IMR-90 (cell line): ENCODE measurements around the gene CNPY4. TPM values are rescaled to one million over a fixed set of nuclear protein-coding genes. Genes with fewer than 3 reads are reported as not detected.

Experiments used
- ATAC-seq: fragments of 200-7000 bp; cut with Tn5 transposase; 2 replicates; pipeline ENCODE4 v1.9.1; 2020; ENCODE audit warnings: low read depth, mild to moderate bottlenecking, moderate library complexity
- BruUV-seq: library from RNA; stranded (reverse); fragments of 400-500 nt; replicated peaks from 2 replicates; lab custom pipeline; 2021; lab: Mats Ljungman, UMichigan
- CTCF ChIA-PET: fragments of 300-600 bp; formaldehyde crosslinking; extraction: SDS; loops from one replicate; lab custom pipeline; 2021; ENCODE audit warnings: antibody characterized with exemption; lab: Yijun Ruan, JAX
- POLR2A ChIA-PET: fragments of 300-600 bp; sonication (Branson Sonifier 250); formaldehyde crosslinking; loops from one replicate; lab custom pipeline; 2022; ENCODE audit warnings: antibody characterized with exemption; ENCODE audit not compliant: unreplicated experiment; lab: Charles Lee
- DNase-seq: peaks from one replicate; pipeline ENCODE4 v3.0.0; 2013
- H2AFZ ChIP-seq: replicated peaks from 2 replicates; pipeline ENCODE3; 2013; ENCODE audit warnings: low read length, mild to moderate bottlenecking; ENCODE audit not compliant: poor library complexity
- H2AK5ac ChIP-seq: 2 replicates; pipeline ENCODE4 v1.6.1; 2013; ENCODE audit warnings: low read depth, low read length, inconsistent platforms
- H2AK9ac ChIP-seq: replicated peaks from 2 replicates; pipeline ENCODE3; 2013; ENCODE audit warnings: mild to moderate bottlenecking, low read depth, low read length, moderate library complexity; ENCODE audit not compliant: poor library complexity
- H2BK120ac ChIP-seq: 2 replicates; pipeline ENCODE4 v1.6.1; 2013; ENCODE audit warnings: low read depth, low read length, inconsistent platforms
- H2BK15ac ChIP-seq: 3 replicates; pipeline ENCODE4 v1.6.1; 2013; ENCODE audit warnings: low read depth, low read length, inconsistent platforms
- H2BK20ac ChIP-seq: 2 replicates; pipeline ENCODE4 v1.6.1; 2013; ENCODE audit warnings: low read depth, mild to moderate bottlenecking, inconsistent platforms, low read length, moderate library complexity
- H2BK5ac ChIP-seq: 2 replicates; pipeline ENCODE4 v1.6.1; 2013; ENCODE audit warnings: mild to moderate bottlenecking, low read depth, low read length, inconsistent platforms; ENCODE audit not compliant: poor library complexity, severe bottlenecking
- H3K14ac ChIP-seq: replicated peaks from 2 replicates; pipeline ENCODE4 v1.6.1; 2013; ENCODE audit warnings: low read depth, low read length, inconsistent platforms
- H3K18ac ChIP-seq: 2 replicates; pipeline ENCODE4 v1.6.1; 2013; ENCODE audit warnings: low read depth, low read length, control low read depth
- H3K23ac ChIP-seq: 2 replicates; pipeline ENCODE4 v1.6.1; 2013; ENCODE audit warnings: low read depth, low read length, inconsistent platforms
- H3K27ac ChIP-seq: 2 replicates; pipeline ENCODE4 v1.5.1; 2013; ENCODE audit warnings: mild to moderate bottlenecking, control low read depth, low read length; ENCODE audit not compliant: insufficient read depth
- H3K27me3 ChIP-seq: 2 replicates; pipeline ENCODE4 v1.6.1; 2013; ENCODE audit warnings: low read length; ENCODE audit not compliant: control insufficient read depth, insufficient read depth
- H3K36me3 ChIP-seq: 2 replicates; pipeline ENCODE4 v1.6.1; 2013; ENCODE audit warnings: low read length, mixed read lengths; ENCODE audit not compliant: control insufficient read depth, insufficient read depth
- H3K4ac ChIP-seq: 2 replicates; pipeline ENCODE4 v1.6.1; 2013; ENCODE audit warnings: low read depth, low read length, inconsistent platforms
- H3K4me1 ChIP-seq: 2 replicates; pipeline ENCODE4 v1.6.1; 2013; ENCODE audit warnings: low read length, mixed read lengths; ENCODE audit not compliant: control insufficient read depth, insufficient read depth
- H3K4me2 ChIP-seq: 2 replicates; pipeline ENCODE4 v1.6.1; 2013; ENCODE audit warnings: low read depth, mild to moderate bottlenecking, control low read depth, low read length, moderate library complexity
- H3K4me3 ChIP-seq: 2 replicates; pipeline ENCODE4 v1.5.1; 2013; ENCODE audit warnings: low read depth, mild to moderate bottlenecking, control low read depth, low read length, moderate library complexity; ENCODE audit not compliant: insufficient read depth
- H3K56ac ChIP-seq: 2 replicates; pipeline ENCODE4 v1.6.1; 2013; ENCODE audit warnings: low read length, inconsistent platforms; ENCODE audit not compliant: insufficient read depth; ENCODE audit errors: extremely low read depth
- H3K79me1 ChIP-seq, 2 experiments: 2 replicates each; pipeline ENCODE4 v1.6.1; 2013; ENCODE audit warnings: low read length in 2 of 2, inconsistent platforms in 1 of 2, low read depth in 1 of 2
- H3K9ac ChIP-seq: 2 replicates; pipeline ENCODE4 v1.6.1; 2013; ENCODE audit warnings: low read depth, low read length, control low read depth
- H3K9me1 ChIP-seq: 2 replicates; pipeline ENCODE4 v1.6.1; 2013; ENCODE audit warnings: low read length, inconsistent platforms; ENCODE audit not compliant: insufficient read depth
- H3K9me3 ChIP-seq: 2 replicates; pipeline ENCODE4 v1.6.1; 2013; ENCODE audit warnings: low read length; ENCODE audit not compliant: control insufficient read depth, insufficient read depth
- H4K20me1 ChIP-seq: 2 replicates; pipeline ENCODE4 v1.6.1; 2013; ENCODE audit warnings: low read length, inconsistent platforms; ENCODE audit not compliant: insufficient read depth
- H4K5ac ChIP-seq: 2 replicates; pipeline ENCODE4 v1.6.1; 2013; ENCODE audit warnings: mild to moderate bottlenecking, low read depth, low read length, control low read depth
- H4K8ac ChIP-seq, 2 experiments: 2 replicates each; pipeline ENCODE4 v1.6.1; 2013; ENCODE audit warnings: low read depth in 2 of 2, low read length in 2 of 2, control low read depth in 1 of 2, inconsistent platforms in 1 of 2
- H4K91ac ChIP-seq: 2 replicates; pipeline ENCODE4 v1.6.1; 2013; ENCODE audit warnings: low read depth, low read length, inconsistent platforms; ENCODE audit not compliant: insufficient read depth
- BHLHE40 ChIP-seq: fragments of 150-350 bp; IDR thresholded peaks from 2 replicates; pipeline ENCODE4 v1.6.1; 2016; ENCODE audit warnings: mild to moderate bottlenecking, low read depth, low read length
- FOS ChIP-seq: fragments of 150-350 bp; IDR thresholded peaks from 2 replicates; pipeline ENCODE4 v1.6.1; 2016; ENCODE audit warnings: low read depth, low read length
- MAFK ChIP-seq: IDR thresholded peaks from 2 replicates; pipeline ENCODE4 v1.6.1; 2012; ENCODE audit warnings: low read depth, low read length, improper control_type of control experiment
- MAZ ChIP-seq: IDR thresholded peaks from 2 replicates; pipeline ENCODE4 v1.6.1; 2012; ENCODE audit warnings: low read depth, mild to moderate bottlenecking, low read length, improper control_type of control experiment, moderate library complexity, borderline replicate concordance
- MXI1 ChIP-seq: IDR thresholded peaks from 2 replicates; pipeline ENCODE4 v1.6.1; 2012; ENCODE audit warnings: low read depth, mild to moderate bottlenecking, low read length, moderate library complexity, borderline replicate concordance
- NFE2L2 ChIP-seq: fragments of 150-350 bp; IDR thresholded peaks from 2 replicates; pipeline ENCODE4 v1.6.1; 2016; ENCODE audit warnings: low read depth, mild to moderate bottlenecking, low read length
- POLR2A ChIP-seq: IDR thresholded peaks from 2 replicates; pipeline ENCODE4 v1.6.1; 2012; ENCODE audit warnings: mild to moderate bottlenecking, low read depth, low read length
- RFX5 ChIP-seq: IDR thresholded peaks from 2 replicates; pipeline ENCODE4 v1.8.0; 2012; ENCODE audit warnings: low read depth, mild to moderate bottlenecking, low read length, moderate library complexity
- WGBS, 2 experiments: methylation state at CpG; one replicate each; pipeline versions ENCODE4 v1.1.5 to v1.1.7; 2013; ENCODE audit warnings: missing lambda C conversion rate in 2 of 2; ENCODE audit not compliant: insufficient read length in 1 of 2; ENCODE audit errors: extremely low coverage in 2 of 2; 5-methylcytosine and 5-hydroxymethylcytosine counted together
- dilution Hi-C: fragments of 300-500 bp; cut with HindIII; formaldehyde crosslinking; loops from one replicate; pipeline ENCODE4 v1.14.3; 2018; ENCODE audit warnings: low sequenced_read_pairs; ENCODE audit not compliant: unreplicated experiment
- in situ Hi-C: fragments of 300-500 bp; cut with MboI; formaldehyde crosslinking; loops from 3 replicates; pipeline ENCODE4 v1.14.3; 2019; ENCODE audit warnings: low sequenced_read_pairs, inconsistent platforms, mixed read lengths
- intact Hi-C: fragments of 100-400 bp; cut with micrococcal nuclease; formaldehyde crosslinking; loops from 2 replicates; pipeline ENCODE4 v1.10.0; 2022
- polyA plus RNA-seq, 3 experiments: library from polyadenylated mRNA; depleted of rRNA; stranded (reverse); fragments of >200 nt; gene quantifications; 2 replicates each; pipeline ENCODE4 v1.2.3, GENCODE V29; 2012; ENCODE audit warnings: low replicate concordance in 1 of 3
- total RNA-seq: library from RNA; depleted of rRNA; stranded (reverse); fragments of >200 nt; gene quantifications from 2 replicates; pipeline ENCODE4 v1.2.3, GENCODE V29; 2012

The CNPY4 gene
- total and polyA plus RNA-seq, 2 of the 4 experiments (the other 2 are of a cell fraction): 13.3 to 21.9 TPM

DNA sequence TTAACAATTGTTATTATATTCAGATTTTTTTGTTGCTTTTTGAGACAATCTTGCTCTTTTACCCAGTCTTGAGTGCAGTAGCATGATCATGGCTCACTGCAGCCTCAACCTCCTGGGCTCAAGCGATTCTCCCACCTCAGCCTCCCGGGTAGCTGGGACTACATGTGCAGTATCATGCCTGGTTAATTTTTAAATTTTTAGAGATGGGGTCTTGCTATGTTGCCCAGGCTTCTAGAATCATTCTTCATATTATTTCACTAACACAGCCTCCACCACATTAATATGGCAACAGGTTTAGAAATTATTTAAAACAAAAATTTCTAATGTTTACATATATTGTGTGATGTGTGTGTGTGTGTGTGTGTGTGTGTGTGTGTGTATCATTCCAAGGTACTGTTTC is 27.8 kb downstream of the CNPY4 start:
- intact Hi-C loops (no loop called here), in situ Hi-C loops (no loop called here)
- no TSS peak for BruUV-seq

More for the DNA sequence above, 27.8 kb downstream of the CNPY4 start:
- Histone ChIP-seq H2BK20ac (no peak overlapping the region), H3K27me3 (no peaks in the 10 kb centered on the region), H3K23ac (no peak overlapping the region), H3K9me3 (no peaks in the 10 kb centered on the region), H2AK9ac (no peak overlapping the region), H3K4ac (no peak overlapping the region), H3K56ac (no peak overlapping the region), H3K4me3 (no peak overlapping the region), H2BK5ac (no peak overlapping the region), H3K36me3 (peaks cover 4% of the 10 kb centered on the region; the same call in 1 of the 2 replicates), H3K14ac (no peak overlapping the region), H3K9me1 (no peaks in the 10 kb centered on the region), H3K18ac (no peak overlapping the region), H3K4me2 (no peak overlapping the region), H4K8ac (no peak overlapping the region), H2AFZ (no peak overlapping the region), H4K20me1 (no peaks in the 10 kb centered on the region), H3K9ac (no peak overlapping the region), H3K27ac (no peak overlapping the region), H4K5ac (no peak overlapping the region), H3K4me1 (0 out of 2 replicates have a peak, but pooled peaks cover 2% of the 10 kb centered on the region), H2BK15ac (no peak overlapping the region), H2BK120ac (no peak overlapping the region), H4K91ac (no peak overlapping the region), H3K79me1 (peaks cover 13 to 28% of the 10 kb centered on the region in 2 experiments; a peak in 3 of 4 replicates), H2AK5ac (no peak overlapping the region)
- no peak for ATAC-seq
- dilution Hi-C loops: no loop called here
- WGBS, 2 experiments: no CpG with 5 or more reads among the region's 2 CpGs
- TF ChIP-seq NFE2L2 (no peak), FOS (no peak), MAFK (no peak), POLR2A (no peak), MXI1 (no peak), RFX5 (no peak), MAZ (no peak), BHLHE40 (no peak)
- POLR2A ChIA-PET: interaction anchor here (0.7 kb wide), 2 partner anchors 12 to 456 kb away, joined by 4 to 5 read pairs; no protein-coding TSS in a partner anchor
- no peak for DNase-seq
- CTCF ChIA-PET: interaction anchor here (0.8 kb wide), 1 partner anchor 16 kb away, joined by 6 read pairs; no protein-coding TSS in a partner anchor
